ENCODE data around the gene TNKS1BP1.
"Not testable (repeated sequence)": the region's sequence is repeated elsewhere in the genome, so short reads cannot be mapped to it uniquely, and the experiment has no call there.

The TNKS1BP1 gene

DNA sequence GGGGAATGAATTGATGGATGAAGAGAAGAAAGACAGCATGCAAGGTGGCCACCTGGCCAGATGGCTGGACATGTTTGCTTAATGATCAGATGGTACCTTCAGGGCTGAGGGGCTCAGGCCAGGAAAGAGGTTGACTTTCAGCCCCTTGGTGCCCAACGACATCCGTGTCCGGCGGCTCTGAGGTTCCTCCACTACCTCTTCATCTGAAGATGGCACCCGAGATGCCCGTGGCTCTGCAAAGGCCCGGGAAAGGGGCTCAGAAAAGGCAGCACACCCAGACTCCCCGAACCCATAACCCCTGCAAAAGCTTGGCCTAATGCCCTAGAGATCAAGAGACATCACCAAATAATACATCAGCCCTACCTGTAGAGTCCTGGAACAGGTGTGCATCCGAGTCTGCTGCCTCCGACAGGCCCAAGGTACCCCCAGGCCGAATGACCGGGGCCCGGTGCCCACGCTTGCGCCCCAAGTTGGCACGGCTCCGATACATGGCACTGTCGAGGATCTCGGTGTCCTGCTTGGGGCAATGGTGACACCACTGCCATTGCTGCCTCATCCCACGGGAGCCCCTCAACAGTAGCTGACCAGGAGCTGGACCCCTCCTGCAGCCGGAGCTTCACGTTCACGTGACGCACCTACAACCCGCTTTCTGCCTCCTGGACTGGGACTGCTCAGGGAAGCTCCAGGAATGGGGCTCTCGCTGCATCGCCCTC lies 22.9 kb downstream of the TNKS1BP1 start:
- Histone ChIP-seq H2AFZ (ENCODE audit: low read depth, low read length) (no peak overlapping the region), H3K9me3 (ENCODE audit: low read length) (peaks cover 17% of the 10 kb centered on the region), H3K4me1 (ENCODE audit: insufficient read depth, low read length) (no peaks in the 10 kb centered on the region), H3K27me3 (ENCODE audit: insufficient read depth, low read length) (no peaks in the 10 kb centered on the region), H3K36me3 (ENCODE audit: insufficient read depth, low read length) (peaks cover 68% of the 10 kb centered on the region), H3K4me3 (ENCODE audit: low read length) (no peak overlapping the region)

DNA sequence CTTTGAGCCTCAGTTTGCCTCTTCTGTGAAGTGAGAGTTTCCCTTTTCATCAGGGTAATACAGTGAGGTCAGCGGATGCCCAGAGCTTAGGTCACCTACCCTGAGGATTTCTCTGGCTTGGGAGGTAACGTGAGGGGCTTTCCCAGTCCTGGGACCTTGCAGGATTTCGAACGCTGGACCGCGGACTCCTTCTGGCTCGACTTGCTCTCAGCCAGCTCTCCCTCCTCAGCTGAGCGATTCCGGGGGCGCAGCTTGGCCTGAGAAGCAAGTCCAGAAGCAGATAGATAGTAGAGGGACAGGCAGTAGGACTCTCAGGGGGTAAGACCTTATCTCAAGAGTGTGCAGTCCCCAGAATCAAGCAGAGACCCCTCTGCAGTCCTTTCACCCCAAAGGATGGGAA lies 24.0 kb downstream of the TNKS1BP1 start:
- peaks cover 17% of the 10 kb centered on the region for H3K9me3 ChIP-seq (ENCODE audit: low read length)
- peaks cover 68% of the 10 kb centered on the region for H3K36me3 ChIP-seq (ENCODE audit: insufficient read depth, low read length)
- no peaks in the 10 kb centered on the region for H3K27me3 ChIP-seq (ENCODE audit: insufficient read depth, low read length)
- H3K4me1 ChIP-seq (ENCODE audit: insufficient read depth, low read length): no peaks in the 10 kb centered on the region
- no peak overlapping the region for H3K4me3 ChIP-seq (ENCODE audit: low read length)
- H2AFZ ChIP-seq (ENCODE audit: low read depth, low read length): no peak overlapping the region

DNA sequence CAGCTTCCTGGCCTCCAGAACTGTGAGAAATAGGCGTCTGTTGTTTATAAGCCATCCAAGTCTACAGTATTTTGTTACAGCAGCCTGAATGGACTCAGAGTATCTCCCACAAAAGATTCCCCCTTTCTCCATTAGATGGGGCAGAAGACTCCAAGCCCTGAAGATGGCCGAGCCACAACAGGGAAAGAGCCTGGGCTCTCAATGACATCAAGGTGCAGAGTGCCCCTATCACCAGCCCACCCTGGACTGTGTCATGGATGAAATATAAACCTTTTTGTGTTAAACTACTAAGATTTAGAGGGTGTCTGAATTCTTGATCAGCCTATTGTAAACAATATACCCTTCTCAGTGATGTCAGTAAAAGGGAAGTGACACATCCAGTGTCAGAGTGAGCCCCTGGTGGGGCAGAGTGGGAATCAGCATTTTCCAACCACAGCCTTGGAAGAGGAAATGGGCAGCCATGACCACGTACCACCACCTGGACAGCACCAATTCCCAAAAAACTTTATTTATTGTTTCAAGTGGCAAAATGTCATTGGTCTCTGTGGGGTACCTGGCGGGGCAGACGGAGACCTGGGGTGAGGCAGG lies 25.5 kb downstream of the TNKS1BP1 start:
- Histone ChIP-seq H3K4me1 (ENCODE audit: insufficient read depth, low read length) (no peaks in the 10 kb centered on the region), H3K4me3 (ENCODE audit: low read length) (no peak overlapping the region), H3K27me3 (ENCODE audit: insufficient read depth, low read length) (no peaks in the 10 kb centered on the region), H2AFZ (ENCODE audit: low read depth, low read length) (no peak overlapping the region), H3K36me3 (ENCODE audit: insufficient read depth, low read length) (peaks cover 62% of the 10 kb centered on the region), H3K9me3 (ENCODE audit: low read length) (peaks cover 17% of the 10 kb centered on the region)

DNA sequence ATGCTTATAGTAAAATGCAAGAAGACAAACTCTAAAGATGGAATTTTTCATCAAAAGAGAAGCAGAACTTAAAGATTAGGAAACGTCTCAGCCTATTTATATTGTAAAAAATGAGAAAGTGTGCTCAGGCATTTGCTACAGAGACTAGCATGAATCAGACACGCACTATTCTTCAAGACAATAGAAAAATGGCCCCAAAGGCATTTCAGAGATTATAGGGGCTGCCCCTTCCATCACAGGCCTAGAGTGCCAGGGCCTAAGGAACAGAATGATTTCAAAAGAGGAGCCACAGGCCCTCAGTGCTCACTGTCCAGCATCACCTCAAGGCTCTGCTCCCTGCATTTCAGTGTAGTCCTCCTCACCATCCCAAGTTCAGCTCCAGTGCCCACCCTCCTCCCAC lies 27.5 kb downstream of the TNKS1BP1 start:
- H3K27me3 ChIP-seq (ENCODE audit: insufficient read depth, low read length): no peaks in the 10 kb centered on the region
- H2AFZ ChIP-seq (ENCODE audit: low read depth, low read length): no peak overlapping the region
- peaks cover 46% of the 10 kb centered on the region for H3K36me3 ChIP-seq (ENCODE audit: insufficient read depth, low read length)
- no peak overlapping the region for H3K4me3 ChIP-seq (ENCODE audit: low read length)
- H3K4me1 ChIP-seq (ENCODE audit: insufficient read depth, low read length): no peaks in the 10 kb centered on the region
- peaks cover 17% of the 10 kb centered on the region for H3K9me3 ChIP-seq (ENCODE audit: low read length)

DNA sequence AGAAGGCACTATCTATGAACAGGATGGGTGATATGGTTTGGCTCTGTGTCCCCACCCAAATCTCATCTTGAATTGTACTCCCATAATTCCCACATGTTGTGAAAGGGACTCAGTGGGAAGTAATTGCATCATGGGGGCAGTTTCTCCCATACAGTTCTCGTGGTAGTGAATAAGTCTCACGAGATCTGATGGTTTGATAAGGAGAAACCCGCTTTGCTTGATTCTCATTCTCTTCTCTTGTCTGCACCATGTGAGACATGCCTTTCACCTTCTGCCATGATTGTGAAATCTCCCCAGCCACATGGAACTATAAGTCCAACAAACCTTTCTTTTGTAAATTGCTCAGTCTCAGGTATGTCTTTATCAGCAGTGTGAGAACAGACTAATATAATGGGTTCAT lies 28.5 kb downstream of the TNKS1BP1 start:
- H3K36me3 ChIP-seq (ENCODE audit: insufficient read depth, low read length): peaks cover 36% of the 10 kb centered on the region
- H3K4me3 ChIP-seq (ENCODE audit: low read length): not testable (repeated sequence)

DNA sequence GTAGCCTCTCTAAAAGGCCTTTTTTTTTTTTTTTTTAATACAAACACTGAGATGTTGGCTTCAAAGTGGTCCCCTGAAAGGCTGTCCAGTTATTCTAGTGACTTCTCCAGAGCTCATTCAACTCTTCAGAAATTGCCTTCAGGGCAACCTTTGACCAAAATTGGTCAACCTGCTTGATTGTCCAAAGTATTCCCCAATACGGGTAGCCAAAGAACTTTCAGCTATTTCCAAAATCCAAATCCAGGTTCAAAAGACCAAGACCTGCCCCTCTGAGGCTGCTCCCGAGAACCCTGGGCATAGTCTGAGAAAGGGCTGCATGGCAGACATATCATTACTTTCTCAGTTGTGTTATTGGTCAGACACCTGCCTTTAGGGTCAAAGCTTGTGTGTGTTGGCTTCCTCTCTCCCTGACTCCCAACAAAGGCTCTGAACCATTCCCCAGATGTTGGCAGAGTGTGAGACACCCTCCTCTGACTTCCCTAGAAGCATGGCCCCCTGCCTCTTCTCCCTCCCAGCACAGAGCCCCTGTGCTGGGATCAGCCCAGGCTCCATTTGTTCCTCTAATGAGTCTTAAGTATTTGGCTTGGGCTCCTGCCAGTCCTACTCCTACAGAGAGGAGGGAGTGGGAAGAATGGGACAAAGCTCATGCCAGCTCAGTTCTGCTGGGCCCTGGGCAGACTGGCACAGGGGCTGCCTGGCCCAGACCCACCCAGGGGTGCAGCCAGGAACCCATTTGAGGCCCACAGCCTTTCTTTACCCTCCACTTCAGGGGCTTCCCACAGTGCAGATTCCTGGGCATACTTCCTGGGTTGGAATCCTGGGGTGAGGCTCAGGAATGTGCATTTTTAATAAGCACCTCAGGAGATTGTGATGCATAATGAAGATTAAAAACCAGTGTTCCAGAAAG lies 30.3 kb downstream of the TNKS1BP1 start:
- peaks cover 8% of the 10 kb centered on the region for H3K9me3 ChIP-seq (ENCODE audit: low read length)
- no peaks in the 10 kb centered on the region for H3K27me3 ChIP-seq (ENCODE audit: insufficient read depth, low read length)
- H3K36me3 ChIP-seq (ENCODE audit: insufficient read depth, low read length): peaks cover 19% of the 10 kb centered on the region
- no peak overlapping the region for H2AFZ ChIP-seq (ENCODE audit: low read depth, low read length)
- no peak overlapping the region for H3K4me3 ChIP-seq (ENCODE audit: low read length)
- H3K4me1 ChIP-seq (ENCODE audit: insufficient read depth, low read length): peaks cover 7% of the 10 kb centered on the region

More for the DNA sequence above, 28.5 kb downstream of the TNKS1BP1 start:
- peaks cover 17% of the 10 kb centered on the region for H3K9me3 ChIP-seq (ENCODE audit: low read length)
- H3K4me1 ChIP-seq (ENCODE audit: insufficient read depth, low read length); H2AFZ ChIP-seq (ENCODE audit: low read depth, low read length); H3K27me3 ChIP-seq (ENCODE audit: insufficient read depth, low read length): not testable (repeated sequence)

DNA sequence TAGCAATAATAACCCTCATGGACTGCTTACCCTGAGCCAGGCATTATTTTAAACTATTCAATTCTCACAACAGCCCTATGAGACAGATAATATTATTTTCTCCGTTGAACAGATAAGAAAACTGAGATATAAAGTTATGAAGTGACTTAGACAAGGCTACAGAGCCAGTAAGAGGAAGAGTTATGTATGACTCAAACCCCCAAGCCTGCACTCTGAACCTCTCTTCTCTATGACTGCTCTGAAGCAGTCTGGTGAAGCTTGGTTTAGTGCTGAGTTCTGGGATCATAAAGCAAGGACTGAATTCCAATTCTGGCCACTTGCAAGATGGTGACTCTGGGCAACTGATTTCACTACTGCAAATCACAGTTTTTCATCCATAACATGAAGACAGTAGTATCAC lies 34.5 kb downstream of the TNKS1BP1 start:
- H3K36me3 ChIP-seq (ENCODE audit: insufficient read depth, low read length): no peaks in the 10 kb centered on the region
- peaks cover 22% of the 10 kb centered on the region for H3K4me1 ChIP-seq (ENCODE audit: insufficient read depth, low read length)
- no peak overlapping the region for H3K4me3 ChIP-seq (ENCODE audit: low read length)
- no peaks in the 10 kb centered on the region for H3K9me3 ChIP-seq (ENCODE audit: low read length)
- H2AFZ ChIP-seq (ENCODE audit: low read depth, low read length): no peak overlapping the region
- no peaks in the 10 kb centered on the region for H3K27me3 ChIP-seq (ENCODE audit: insufficient read depth, low read length)

DNA sequence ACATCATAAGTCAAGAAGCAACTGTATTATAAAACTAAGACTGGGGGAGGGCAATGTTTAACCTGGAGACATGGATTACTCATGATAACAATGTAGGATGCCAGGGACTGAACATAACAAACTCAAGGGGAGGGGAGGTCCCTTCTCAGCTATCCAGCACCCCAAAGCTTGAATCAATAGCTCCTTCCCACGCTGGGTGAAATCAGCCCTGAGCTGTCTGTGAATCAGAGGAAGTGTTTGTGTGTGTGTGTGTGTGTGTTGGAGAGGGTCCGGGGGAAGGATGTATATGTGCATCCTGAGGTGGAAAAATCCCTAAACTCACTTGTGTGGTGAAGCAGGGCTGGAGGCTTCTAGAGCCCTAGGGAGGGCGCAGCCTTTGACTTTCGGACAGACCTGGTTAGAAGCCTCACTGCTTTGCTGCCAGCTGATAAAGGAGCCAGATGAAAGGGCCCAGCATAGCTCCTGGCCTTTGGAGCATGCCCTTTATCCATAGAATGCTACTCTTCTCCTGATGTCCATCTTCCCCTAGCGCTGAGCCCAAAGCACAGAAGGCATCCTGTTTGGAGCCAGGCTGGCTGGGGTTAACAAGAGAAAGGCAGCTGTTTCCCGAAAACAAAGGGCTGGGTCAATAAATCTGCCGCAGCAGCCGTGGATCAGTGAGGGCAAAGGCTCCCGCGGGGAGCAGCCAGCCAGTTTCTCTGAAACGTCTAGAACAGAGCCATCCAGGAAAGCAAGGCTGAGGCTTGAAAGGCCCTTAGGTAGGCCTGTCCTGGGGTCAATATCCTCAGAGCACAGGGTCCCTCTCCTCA lies 35.8 kb downstream of the TNKS1BP1 start:
- Histone ChIP-seq H3K4me1 (ENCODE audit: insufficient read depth, low read length) (peaks cover 22% of the 10 kb centered on the region), H3K9me3 (ENCODE audit: low read length) (no peaks in the 10 kb centered on the region), H3K27me3 (ENCODE audit: insufficient read depth, low read length) (no peaks in the 10 kb centered on the region), H2AFZ (ENCODE audit: low read depth, low read length) (no peak overlapping the region), H3K4me3 (ENCODE audit: low read length) (no peak overlapping the region), H3K36me3 (ENCODE audit: insufficient read depth, low read length) (no peaks in the 10 kb centered on the region)

DNA sequence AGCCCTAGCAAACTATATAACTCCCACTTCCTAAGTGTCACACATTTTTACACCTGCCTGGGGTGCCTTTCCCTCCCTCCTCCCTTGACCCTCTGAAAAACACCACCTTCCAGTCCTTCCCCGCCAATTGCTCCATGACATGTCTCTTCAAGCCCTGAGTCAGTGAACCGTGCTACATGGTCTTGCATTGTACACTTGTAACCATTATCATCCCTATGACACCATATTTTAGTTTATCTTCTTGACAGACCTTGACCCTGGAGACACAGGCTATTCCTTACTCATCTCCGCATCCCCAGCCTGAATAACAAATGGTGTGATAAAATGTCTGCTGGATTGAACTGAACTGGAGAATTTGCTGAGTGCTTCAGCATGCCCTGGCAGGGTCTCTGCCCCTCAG lies 36.9 kb downstream of the TNKS1BP1 start:
- H3K4me3 ChIP-seq (ENCODE audit: low read length): no peak overlapping the region
- no peaks in the 10 kb centered on the region for H3K9me3 ChIP-seq (ENCODE audit: low read length)
- peaks cover 22% of the 10 kb centered on the region for H3K4me1 ChIP-seq (ENCODE audit: insufficient read depth, low read length)
- H3K27me3 ChIP-seq (ENCODE audit: insufficient read depth, low read length): no peaks in the 10 kb centered on the region
- H3K36me3 ChIP-seq (ENCODE audit: insufficient read depth, low read length): no peaks in the 10 kb centered on the region
- no peak overlapping the region for H2AFZ ChIP-seq (ENCODE audit: low read depth, low read length)

DNA sequence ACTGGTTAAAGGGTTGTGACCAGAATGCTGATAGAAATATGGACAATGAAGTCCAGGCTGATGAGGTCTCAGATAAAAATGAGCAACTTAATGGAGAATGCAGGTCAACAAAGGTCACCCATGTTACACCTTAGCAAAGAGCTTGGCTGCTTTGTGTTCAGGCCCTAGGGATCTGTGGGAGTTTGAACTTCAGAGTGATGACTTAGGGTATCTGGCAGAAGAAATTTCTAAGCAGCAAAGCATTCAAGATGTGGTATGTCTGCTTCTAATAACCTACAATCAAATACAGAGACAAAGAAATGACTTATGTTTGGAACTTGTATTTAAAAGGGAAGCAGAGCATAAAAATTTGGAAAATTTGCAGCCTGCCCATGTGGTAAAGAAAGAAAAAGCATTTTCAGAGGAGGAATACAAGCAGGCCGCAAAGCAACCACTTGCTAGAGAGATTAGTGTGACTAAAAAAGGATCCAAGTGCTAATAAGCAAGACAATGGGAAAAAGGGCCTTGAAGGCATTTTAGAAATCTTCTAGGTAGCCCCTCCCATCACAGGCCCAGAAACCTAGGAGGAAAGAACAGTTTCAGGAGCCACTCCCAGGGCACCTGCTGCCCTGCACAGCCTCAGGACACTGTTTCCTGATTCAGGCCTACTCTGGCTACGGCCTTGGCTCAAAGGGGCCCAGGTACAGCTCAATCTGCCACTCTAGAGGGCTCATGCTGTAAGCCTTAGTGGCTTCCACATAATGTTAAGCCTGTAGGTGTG lies 41.3 kb downstream of the TNKS1BP1 start:
- no peaks in the 10 kb centered on the region for H3K9me3 ChIP-seq (ENCODE audit: low read length)
- H3K4me3 ChIP-seq (ENCODE audit: low read length): no peak overlapping the region
- no peaks in the 10 kb centered on the region for H3K27me3 ChIP-seq (ENCODE audit: insufficient read depth, low read length)
- no peaks in the 10 kb centered on the region for H3K36me3 ChIP-seq (ENCODE audit: insufficient read depth, low read length)
- no peak overlapping the region for H2AFZ ChIP-seq (ENCODE audit: low read depth, low read length)
- H3K4me1 ChIP-seq (ENCODE audit: insufficient read depth, low read length): peaks cover 4% of the 10 kb centered on the region

DNA sequence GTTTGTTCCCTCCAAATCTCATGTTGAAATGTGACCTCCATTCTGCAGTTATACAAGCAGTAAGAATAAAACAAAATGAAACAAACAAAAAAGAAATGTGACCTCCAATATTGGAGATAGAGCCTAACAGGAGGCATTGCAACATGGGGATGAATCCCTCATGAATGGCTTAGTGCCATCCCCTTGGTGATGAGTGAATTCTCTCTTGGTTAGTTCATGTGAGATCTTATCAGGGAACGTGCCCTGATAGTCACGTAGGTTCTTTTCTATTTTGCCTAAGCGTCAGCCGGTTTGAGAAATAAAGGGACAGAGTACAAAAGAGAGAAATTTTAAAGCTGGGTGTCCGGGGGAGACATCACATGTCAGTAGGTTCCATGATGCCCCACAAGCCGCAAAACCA lies 43.2 kb downstream of the TNKS1BP1 start:
- not testable (repeated sequence) for H3K4me3 ChIP-seq (ENCODE audit: low read length); H3K9me3 ChIP-seq (ENCODE audit: low read length); H3K36me3 ChIP-seq (ENCODE audit: insufficient read depth, low read length); H2AFZ ChIP-seq (ENCODE audit: low read depth, low read length); H3K27me3 ChIP-seq (ENCODE audit: insufficient read depth, low read length); H3K4me1 ChIP-seq (ENCODE audit: insufficient read depth, low read length)

DNA sequence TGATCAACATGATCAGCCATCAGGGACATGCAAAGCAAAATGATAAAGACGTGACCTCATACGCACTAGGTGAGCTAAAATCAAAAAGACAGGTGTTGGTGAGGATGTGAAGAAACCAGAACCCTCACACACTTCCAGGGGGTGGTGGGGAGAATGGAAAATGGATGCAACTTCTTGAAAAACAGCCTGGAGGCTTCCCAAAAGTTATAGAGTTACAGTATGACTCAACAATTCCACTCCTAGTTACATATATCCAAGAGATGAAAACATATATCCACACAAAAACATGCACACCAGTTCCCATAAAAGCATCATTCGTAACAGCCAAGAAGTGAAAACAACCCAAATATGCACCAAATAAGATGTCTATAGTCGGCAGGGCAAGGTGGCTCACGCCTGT lies 45.6 kb downstream of the TNKS1BP1 start:
- H3K4me3 ChIP-seq (ENCODE audit: low read length): no peak overlapping the region
- no peaks in the 10 kb centered on the region for H3K9me3 ChIP-seq (ENCODE audit: low read length)
- no peaks in the 10 kb centered on the region for H3K27me3 ChIP-seq (ENCODE audit: insufficient read depth, low read length)
- H2AFZ ChIP-seq (ENCODE audit: low read depth, low read length): no peak overlapping the region
- H3K4me1 ChIP-seq (ENCODE audit: insufficient read depth, low read length): peaks cover 8% of the 10 kb centered on the region
- no peaks in the 10 kb centered on the region for H3K36me3 ChIP-seq (ENCODE audit: insufficient read depth, low read length)

Measured in neuron (in vitro differentiated cells).